GM21367 (cell line): ENCODE measurements around the gene PYDC1.
"Not testable (repeated sequence)": the region's sequence is repeated elsewhere in the genome, so short reads cannot be mapped to it uniquely, and the experiment has no call there.

Experiments used
- ATAC-seq: cut with Tn5 transposase; IDR thresholded peaks from one replicate; pipeline ENCODE4 v1.9.1; 2021; ENCODE audit not compliant: unreplicated experiment

The PYDC1 gene

DNA sequence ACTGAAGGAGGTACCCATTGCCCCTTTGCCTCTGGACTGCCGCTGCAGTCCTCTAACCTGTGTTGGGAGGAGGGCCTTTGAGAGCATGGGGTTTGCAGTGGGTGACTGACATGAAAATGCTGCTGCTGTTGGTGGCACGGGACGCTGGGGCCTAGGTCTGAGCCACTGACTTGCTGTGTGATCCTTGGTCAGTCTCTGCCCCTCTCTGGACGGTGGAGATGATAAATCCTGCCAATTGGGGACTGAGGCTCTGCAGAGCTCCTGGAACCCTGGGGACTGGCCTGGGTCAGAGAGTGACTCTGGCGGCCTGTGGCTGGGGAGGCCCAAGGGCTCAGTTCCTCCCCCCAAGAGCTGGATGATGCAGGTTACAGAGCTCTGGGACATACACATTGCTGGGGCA, 6.1 kb upstream of the PYDC1 start:
- ATAC-seq, result no peak

DNA sequence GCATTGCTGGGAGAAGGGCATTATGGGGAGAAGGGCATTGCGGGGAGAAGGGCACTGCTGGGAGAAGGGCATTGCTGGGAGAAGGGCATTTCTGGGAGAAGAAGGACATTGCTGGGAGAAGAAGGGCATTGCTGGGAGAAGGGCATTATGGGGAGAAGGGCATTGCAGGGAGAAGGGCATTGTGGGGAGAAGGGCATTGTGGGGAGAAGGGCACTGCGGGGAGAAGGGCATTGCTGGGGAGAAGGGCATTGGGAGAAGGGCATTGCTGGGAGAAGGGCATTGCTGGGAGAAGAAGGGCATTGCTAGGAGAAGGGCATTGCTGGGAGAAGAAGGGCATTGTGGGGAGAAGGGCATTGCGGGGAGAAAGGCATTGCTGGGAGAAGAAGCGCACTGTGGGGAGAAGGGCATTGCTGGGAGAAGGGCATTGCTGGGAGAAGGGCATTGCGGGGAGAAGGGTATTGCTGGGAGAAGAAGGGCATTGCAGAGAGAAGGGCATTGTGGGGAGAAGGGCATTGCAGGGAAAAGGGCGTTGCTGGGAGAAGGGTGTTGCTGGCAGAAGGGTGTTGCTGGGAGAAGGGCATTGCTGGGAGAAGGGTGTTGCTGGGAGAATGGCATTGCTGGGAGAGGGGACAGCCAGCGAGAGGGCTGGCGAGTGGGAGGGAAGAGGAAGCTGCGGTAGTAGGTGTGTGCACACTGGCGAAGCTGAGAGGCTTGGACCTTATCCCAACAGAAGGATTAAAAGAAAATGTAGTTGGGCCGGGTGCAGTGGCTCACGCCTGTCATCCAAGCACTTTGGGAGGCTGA, 4.6 kb upstream of the PYDC1 start:
- no peak for ATAC-seq

DNA sequence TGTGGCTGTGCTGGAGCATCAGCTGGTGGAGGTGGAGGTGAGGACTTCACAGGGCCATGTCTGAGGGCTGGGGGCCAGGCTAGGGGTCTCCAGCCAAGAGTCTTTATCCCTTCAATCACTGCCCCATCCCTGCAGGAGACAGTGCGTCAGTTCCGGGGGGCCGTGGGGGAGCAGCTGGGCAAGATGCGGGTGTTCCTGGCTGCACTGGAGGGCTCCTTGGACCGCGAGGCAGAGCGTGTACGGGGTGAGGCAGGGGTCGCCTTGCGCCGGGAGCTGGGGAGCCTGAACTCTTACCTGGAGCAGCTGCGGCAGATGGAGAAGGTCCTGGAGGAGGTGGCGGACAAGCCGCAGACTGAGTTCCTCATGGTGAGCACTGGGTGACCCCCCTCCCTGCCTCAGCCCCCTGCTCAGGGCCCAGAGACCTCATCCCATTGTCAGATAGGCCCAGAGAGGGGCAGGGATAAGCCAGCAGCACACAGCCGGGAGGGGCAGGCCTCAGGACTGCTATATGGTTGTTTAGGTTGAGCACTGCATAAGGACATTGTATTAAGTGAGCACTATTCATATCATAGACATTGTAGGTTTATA, 2.3 kb upstream of the PYDC1 start:
- no peak for ATAC-seq

DNA sequence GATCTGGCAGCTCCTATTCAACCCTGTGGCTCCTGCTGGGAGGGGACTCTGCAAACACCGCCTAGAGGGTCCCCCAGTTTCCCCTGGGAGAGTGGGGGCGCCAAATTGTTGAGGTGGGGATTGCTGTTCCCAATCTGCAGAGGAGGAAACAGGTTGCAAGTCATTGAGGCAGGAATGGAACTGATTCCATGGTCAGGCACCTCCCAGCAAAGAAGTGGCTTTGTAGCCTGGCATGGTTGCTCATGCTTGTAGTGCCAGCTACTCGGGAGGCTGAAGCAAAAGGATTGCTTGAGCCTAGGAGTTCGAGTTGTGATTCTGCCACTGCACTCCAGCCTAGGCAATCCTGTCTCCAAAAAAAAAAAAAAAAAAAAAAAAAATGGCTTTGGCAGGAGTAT, 198 bp upstream of the PYDC1 start:
- no peak for ATAC-seq

DNA sequence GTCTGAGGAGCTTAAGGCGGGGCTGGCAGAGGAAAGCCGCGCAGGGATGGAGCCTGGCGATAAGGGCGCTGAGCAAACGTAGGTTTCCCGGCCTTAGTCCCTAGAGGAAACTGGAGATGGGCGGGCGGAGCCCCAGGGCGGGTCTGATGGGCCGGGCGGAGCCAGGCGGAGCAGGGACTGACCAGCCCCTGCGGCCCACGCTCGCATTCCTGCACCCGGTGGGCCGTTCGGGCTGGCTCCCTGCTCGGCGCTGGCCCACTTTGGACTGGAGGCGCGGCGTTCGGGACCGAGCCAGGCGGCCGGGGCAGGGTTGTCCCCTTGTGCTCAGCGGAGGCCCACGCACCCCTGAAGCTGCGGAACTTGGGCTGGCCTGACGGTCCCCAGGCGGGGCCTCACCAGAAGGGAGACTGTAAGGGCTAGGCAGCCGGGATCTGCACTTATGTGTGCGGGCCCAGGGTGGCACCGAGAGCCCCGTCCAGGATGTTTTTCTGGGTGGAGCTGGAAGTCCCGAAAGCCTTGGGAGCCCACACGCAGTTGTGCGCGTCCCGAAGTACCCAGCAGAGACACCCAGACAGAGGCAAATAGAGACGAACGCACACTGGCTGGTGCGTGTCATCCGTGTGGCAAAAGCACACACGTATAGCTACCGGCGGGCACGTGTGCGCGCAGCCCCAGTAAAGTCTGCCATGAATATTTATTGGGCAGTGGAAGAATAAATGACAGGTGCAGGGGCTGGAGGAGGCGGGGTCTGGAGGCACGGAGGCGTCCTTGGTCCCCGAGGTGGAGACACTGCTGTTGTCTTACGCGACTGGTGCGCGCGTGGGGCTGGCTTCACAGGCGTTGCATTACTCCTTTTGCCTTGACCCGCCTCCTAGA, 1.4 kb downstream of the PYDC1 start:
- ATAC-seq, result no peak

DNA sequence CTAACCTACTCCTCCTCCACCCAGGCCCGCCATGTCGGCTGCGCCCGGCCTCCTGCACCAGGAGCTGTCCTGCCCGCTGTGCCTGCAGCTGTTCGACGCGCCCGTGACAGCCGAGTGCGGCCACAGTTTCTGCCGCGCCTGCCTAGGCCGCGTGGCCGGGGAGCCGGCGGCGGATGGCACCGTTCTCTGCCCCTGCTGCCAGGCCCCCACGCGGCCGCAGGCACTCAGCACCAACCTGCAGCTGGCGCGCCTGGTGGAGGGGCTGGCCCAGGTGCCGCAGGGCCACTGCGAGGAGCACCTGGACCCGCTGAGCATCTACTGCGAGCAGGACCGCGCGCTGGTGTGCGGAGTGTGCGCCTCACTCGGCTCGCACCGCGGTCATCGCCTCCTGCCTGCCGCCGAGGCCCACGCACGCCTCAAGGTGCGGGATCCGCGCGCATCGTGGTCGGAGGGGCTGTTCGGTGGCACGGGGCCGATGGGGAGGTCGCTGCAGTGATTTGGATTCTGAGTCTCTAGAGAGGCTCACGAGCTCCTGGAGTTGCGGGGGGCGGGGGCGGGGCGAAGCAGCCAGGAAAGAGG, 2.1 kb downstream of the PYDC1 start:
- no peak for ATAC-seq

DNA sequence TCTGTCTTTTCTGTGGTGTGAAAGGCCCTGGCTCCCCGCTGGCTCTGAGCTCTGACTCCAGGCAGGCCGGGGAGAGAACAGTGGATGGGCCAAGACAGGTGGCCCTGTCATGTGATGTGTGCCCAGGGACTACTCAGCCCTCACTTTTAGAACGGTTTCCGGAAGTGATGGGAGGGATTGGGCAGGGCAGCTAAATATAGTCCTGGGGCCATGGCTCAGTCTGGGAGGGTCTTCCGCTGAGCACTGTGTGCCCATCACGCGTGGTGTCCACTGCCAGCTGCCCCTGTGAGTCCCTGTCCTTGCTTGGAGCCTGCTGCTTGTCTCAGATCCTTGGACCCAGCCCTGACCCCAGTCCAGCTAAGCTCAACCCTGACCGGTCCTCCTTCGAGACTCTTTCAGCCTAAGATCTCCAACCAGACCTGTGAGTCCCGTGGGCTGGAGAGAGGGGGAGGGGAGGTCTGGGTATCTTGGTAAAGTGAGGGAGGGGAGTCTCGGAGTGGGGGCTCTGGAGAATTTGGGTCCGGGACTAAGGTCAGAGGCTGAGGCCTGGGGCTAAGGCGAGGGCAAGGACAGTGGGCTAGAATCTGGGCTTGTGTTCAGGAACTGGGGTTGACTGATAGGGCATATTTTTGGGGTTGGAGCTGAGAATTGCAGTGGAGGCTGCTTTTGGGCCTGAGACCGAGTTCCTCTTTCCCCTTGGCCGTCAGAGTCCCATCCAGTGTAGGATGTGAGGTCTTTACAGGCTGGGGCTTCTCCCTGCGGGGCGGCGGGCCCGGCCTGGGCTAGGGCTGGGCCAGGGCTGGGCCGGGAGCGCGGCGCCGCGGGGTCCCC, 2.8 kb downstream of the PYDC1 start, which contains the start of gene TRIM72:
Gene TRIM72 (plus strand): TSS at position 243 of the 831 bp plus-strand sequence. CDS start 620 bp downstream, outside the sequence.
- no peak for ATAC-seq

DNA sequence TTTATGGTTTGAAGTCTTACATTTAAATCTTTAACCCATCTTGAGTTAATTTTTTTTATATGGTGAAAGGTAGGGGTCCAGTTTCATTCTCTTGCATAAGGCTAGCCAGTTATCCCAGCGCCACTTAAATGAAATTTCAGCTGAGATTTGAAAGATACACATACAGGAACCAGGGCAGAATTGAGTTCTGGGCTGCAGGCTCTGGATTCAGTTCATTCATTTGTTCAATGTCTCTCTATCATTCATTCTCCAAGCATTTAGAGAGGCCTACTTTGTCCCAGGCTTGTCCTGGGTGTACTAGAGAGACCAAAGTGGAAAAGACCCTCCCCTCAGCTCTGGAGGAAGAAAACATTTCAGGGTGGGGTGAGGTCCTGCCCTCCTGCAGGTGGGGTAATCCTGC, 3.6 kb downstream of the PYDC1 start:
- no peak for ATAC-seq

DNA sequence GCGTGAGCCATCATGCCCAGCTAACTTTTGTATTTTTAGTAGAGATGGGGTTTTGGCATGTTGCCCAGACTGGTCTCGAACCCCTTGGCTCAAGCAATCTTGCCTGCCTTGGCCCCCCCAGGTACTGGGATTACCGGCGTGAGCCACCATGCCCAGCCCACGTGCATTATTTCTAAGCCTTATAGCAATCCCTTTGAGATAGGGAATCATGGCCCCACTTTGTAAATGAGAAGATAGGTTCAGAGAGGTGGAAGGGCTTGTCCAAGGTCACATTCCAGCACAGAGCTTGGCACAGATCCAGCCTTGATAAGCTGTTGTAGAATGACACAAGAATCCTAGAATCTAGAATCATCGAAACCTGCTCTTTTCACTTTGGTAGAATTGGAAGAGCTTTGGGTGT, 10.2 kb downstream of the PYDC1 start:
- ATAC-seq, result no peak

DNA sequence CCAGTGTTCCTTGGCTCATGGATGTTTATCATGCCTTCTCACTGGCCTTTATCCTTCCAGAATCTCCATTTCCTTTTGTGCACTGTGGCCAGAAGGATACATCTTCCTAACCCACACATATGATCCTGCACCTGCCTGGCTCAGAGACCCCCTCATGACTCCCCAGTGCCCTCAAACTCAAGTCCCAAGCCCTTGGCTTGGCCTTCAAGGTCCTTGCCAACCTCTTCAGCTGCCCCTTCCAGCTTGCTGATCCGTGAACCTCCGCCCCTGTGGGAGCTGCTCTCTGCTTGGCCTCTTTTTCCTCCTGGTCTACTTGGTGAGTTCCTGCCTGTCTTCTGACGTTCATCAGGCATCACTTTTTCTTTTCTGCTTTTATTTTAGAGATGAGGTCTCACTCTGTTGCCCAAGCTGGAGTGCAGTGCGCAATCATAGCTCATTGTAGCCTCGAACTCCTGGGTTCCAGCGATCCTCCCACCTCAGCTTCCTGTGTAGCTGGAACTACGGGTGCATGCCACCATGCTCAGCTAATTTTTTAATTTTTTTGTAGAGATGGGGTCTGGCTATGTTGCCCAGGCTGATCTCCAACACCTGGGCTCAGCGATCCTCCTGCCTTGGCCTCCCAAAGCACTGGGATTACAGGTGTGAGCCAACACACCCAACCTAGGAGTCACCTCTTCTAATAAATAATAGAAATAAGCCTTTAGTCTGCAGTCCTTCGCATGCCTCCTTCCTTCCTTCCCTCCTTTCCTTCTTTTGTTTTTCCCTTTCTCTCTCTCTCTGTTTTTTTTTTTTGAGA, 11.9 kb downstream of the PYDC1 start:
- no peak for ATAC-seq

DNA sequence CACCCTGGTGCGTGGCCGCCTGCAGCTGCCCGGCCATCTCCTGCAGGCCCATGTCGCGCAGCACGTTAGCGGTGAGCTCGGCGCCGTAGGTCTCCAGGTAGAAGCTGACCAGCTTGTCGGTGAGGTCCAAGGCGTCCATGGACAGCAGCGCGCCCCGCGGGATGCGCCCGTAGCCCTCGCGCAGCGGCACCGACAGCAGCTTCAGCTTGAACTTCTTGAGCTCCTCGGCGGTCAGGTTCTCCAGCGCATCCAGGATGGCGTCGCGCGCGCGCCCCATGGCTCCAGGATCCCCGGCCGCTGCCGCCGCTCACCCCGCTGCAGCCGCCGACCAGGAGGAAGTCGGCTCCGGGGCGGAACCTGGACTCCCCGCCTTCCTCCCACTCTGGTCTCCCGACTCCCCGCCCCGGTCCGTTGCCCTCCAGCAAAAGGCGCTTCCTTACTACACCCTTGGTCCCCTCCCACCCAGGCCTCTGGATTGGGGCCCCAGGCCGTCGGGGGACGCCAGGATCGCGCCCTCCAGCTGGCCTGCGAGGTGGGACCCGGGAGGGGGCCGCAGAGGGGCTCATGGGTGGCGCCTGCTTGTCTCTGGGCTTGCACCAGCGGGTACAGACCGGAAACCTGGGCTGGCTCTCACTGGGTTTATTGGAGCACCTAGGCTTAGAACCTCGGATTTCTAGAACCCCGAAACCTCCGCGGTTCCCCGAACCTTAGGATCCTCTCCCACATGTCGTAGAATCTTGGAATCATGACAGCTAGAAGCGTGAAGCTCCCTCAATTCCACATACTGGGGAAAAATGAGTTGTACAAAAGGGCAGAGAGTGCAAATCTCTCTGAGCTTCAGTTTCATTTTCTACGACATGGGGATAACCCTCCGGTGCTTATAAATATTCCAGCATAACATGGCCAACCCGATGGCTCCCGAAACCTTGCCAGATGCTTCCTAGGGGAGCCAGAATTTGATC, 14.2 kb downstream of the PYDC1 start, which contains the start of gene PYCARD:
Gene PYCARD (minus strand): TSS at position 347 of the 962 bp plus-strand sequence. CDS start 70 bp downstream, at position 277.
- ATAC-seq, result no peak

DNA sequence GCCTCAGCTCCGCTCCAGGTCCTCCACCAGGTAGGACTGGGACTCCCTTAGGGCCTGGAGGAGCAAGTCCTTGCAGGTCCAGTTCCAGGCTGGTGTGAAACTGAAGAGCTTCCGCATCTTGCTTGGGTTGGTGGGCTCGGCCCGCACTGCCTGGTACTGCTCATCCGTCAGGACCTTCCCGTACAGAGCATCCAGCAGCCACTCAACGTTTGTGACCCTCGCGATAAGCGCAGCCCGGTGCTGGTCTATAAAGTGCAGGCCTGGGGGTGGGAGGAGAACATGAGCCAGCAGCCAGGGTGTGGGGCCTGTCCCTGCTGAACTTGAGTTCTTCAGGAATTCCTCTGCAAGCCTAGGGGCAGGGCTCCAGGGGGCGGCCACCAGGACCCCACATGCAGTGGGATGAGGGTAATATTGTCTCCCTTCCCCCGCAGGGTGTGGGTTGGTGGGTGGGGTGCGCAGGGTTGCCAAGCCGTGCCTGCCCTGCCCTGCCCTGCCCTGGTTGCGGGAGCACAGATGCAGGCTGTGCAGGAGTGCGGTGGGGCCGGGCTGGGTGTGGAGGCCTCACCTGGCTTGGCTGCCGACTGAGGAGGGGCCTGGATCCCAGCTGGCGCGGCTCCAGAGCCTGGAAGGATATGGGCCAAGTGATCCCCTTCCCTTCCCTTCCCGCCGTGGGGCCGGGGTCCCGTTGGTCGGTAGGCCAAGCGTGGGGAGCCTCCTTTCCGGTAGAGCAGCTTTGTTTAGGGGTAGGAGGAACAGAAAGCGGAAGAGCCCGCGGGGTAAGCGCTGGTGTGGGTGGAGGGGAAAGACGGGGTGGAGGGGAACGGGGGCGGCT, 15.1 kb downstream of the PYDC1 start:
- ATAC-seq, result no peak

DNA sequence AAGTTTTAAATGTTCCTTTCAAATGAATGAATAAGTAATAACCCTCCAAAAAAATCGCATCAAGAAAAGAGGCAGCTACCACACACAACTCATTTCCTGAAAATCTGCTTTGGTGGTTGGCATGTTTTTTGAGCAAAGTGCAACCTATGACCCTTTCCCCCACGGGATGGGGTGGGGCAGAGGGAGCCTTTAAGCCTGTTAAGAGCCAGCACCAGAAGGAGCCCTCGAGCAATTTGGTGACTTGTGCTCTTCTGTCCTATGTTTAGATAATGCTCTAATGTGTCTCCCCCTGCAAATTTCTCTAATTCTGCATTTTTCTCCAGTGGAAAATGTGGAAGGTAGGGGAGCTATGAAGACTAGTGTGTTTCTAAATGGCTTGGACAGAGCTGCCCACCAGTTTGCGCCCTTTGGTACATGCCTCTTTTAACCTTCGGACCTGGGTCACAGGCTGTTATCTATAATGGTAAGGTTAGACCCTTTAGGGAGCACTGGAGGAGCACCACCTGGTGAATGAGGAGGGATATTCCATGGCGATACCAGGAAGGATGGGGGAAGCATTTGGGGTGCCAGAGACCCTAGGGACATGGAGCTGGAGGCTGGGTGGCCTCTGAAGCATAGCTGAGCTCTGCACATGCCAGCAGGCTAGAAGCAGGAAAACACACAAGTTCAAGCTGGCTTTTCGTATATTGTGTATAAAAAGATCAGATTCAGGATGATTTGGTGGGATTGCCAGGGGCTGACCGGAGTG, 15.9 kb downstream of the PYDC1 start:
- no peak for ATAC-seq

DNA sequence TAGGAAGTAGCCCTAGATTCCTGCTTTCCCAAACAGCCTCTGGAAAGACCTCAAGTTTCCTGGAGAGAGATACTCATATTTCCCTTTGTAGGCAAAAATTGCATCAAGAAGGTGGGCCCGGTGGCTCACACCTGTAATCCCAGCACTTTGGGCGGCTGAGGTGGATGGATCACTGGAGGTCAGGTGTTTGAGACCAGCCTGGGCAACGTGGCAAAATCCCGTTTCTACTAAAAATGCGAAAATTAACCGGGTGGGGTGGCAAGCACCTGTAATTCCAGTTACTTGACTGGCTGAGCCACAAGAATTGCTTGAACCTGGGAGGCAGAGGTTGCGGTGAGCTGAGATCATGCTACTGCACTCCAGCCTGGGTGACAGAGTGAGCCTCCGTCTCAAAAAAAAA, 16.8 kb downstream of the PYDC1 start:
- ATAC-seq, result not testable (repeated sequence)

DNA sequence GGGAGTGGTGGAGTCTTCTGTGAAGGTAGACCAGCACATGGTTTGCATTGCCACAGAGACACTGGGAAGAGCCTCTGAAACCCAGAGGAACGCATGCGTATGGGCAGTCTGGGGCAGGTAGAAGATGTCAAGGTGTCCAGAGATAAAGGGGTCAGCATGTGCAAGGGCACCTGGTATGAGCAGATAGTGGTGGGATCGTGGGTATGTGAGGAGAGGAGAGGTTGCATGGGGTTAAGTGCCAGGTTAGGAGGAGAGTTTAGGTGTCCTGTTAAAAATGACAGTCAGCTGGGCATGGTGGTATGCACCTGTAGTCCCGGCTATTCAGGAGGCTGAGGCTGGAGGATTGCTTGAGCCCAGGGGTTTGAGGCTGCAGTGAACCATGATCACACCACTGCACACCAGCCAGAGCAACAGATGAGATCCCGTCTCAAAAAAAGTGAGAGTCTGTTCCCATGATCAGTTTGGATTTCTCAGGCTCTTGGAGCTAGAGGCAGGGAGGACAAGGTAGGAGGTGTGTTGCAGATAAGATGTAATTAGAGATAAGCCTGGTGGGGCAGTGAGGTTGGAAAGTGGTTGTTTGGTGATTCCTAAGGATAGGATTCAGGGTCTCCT, 17.4 kb downstream of the PYDC1 start:
- ATAC-seq, result no peak

DNA sequence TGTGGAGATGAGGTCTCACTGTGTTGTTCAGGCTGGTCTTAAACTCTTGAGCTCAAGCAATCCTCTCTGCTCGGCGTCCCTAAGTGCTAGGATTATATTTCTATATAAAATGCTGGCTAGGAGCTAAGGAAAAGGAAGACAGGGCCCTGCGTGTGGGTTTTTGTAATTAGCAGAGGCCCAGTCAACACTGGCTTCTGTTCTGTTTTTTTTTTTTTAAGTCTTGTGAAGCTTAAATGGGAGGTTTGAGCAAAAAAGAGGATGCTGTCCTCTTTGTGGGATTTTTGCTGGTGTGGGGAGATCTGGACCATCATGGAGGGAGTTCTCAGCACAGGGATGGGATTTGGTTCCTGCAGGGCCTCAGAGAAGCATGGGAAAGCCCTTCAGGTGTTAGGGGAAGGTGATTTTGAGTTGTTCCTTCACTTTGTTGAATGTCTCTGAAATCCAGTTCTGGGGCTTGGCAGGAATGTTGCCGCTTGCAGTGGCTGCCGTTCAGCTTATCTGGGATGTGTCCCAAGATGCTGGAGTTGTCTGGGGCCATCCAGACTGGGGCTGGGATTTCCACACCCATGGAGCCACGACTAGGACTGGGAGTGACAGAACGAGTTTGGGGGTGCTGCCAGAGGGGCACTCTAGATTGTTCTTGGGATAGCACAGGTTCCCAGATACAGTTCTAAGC, 18.6 kb downstream of the PYDC1 start:
- ATAC-seq, result no peak
